NB4 (cell line): Measurements from ENCODE around the gene CLEC2B.

ENCODE experiments used
- CTCF ChIP-seq: IDR thresholded peaks from one replicate; pipeline ENCODE4 v1.5.1; 2012; ENCODE audit warnings: low read depth, low read length
- MYC ChIP-seq: IDR thresholded peaks from 2 replicates; pipeline ENCODE4 v1.6.1; 2011; ENCODE audit warnings: low read depth, low read length
- POLR2A ChIP-seq: IDR thresholded peaks from 2 replicates; pipeline ENCODE4 v1.6.1; 2011; ENCODE audit warnings: mild to moderate bottlenecking; ENCODE audit not compliant: insufficient read length; ENCODE audit errors: extremely low read depth
- TF ChIP-seq, protein P1 (sequence below): IDR thresholded peaks from 2 replicates; pipeline ENCODE4 v1.6.1; 2011; ENCODE audit warnings: low read depth, low read length

DNA sequence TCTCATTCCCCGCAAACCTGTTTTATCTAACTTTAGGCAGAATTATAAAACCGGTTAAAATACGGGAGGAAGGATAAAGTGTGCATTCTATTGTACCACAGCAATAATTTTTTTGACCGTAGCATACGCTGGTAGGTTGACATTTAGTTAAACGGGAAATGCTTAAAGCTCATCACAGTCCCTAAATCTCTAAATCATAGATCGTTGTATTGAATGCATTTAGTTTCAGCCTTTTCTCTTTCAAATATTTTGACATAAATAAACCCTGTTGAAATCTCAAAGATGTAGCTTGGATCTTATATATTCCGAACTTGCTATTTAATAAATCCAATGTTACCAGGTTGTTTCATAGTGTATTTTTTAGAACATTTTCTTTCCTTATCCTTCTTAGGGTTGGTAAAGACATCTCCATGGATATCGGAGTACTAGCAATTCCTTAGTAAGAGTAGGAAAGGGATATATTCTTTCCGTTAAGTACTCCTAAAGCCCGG lies 798 bp downstream of the CLEC2B start:
- TF ChIP-seq CTCF, result no peak
- no peak for TF ChIP-seq MYC
- no peak for TF ChIP-seq POLR2A
- TF ChIP-seq, protein P1, sequence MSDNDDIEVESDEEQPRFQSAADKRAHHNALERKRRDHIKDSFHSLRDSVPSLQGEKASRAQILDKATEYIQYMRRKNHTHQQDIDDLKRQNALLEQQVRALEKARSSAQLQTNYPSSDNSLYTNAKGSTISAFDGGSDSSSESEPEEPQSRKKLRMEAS, result no peak
